H9 (cell line): ENCODE data around the gene RWDD4. TPM values are rescaled to one million over a fixed set of nuclear protein-coding genes. Genes with fewer than 3 reads are reported as not detected.

Experiments
- DNase-seq: peaks from one replicate; pipeline ENCODE4 v3.0.0-alpha.2; 2017
- H2AFZ ChIP-seq: one replicate; pipeline ENCODE4 v1.6.1; 2013; ENCODE audit warnings: mild to moderate bottlenecking, low read length, control low read depth, moderate library complexity
- H2AK5ac ChIP-seq: 2 replicates; pipeline ENCODE4 v1.6.1; 2013; ENCODE audit warnings: low read length, control low read depth, mixed read lengths; ENCODE audit not compliant: insufficient read length
- H2BK120ac ChIP-seq: one replicate; pipeline ENCODE4 v1.6.1; 2013; ENCODE audit warnings: low read depth, mild to moderate bottlenecking, low read length, control low read depth, inconsistent platforms; ENCODE audit not compliant: poor library complexity, severe bottlenecking
- H2BK12ac ChIP-seq: 2 replicates; pipeline ENCODE4 v1.6.1; 2013; ENCODE audit warnings: low read length, control low read depth, mixed read lengths, low read depth; ENCODE audit not compliant: insufficient read length
- H2BK15ac ChIP-seq: 2 replicates; pipeline ENCODE4 v1.6.1; 2013; ENCODE audit warnings: low read depth, low read length, control low read depth
- H2BK20ac ChIP-seq: one replicate; pipeline ENCODE4 v1.6.1; 2013; ENCODE audit warnings: low read depth, mild to moderate bottlenecking, low read length, control low read depth, inconsistent platforms; ENCODE audit not compliant: poor library complexity, severe bottlenecking
- H2BK5ac ChIP-seq: 2 replicates; pipeline ENCODE4 v1.6.1; 2013; ENCODE audit warnings: low read length, control low read depth, mixed read lengths; ENCODE audit not compliant: insufficient read length
- H3K14ac ChIP-seq: 2 replicates; pipeline ENCODE4 v1.6.1; 2013; ENCODE audit warnings: low read length, control low read depth; ENCODE audit not compliant: insufficient read depth
- H3K18ac ChIP-seq: 2 replicates; pipeline ENCODE4 v1.6.1; 2013; ENCODE audit warnings: low read depth, mild to moderate bottlenecking, mixed read lengths, low read length, control low read depth; ENCODE audit not compliant: insufficient read length
- H3K23ac ChIP-seq: 2 replicates; pipeline ENCODE4 v1.6.1; 2013; ENCODE audit warnings: low read length, control low read depth, mixed read lengths, low read depth; ENCODE audit not compliant: insufficient read length
- H3K23me2 ChIP-seq: 2 replicates; pipeline ENCODE4 v1.6.1; 2013; ENCODE audit warnings: low read depth, mild to moderate bottlenecking, mixed read lengths, low read length, control low read depth; ENCODE audit not compliant: insufficient read length, poor library complexity, severe bottlenecking
- H3K27ac ChIP-seq: 2 replicates; pipeline ENCODE4 v1.5.1; 2013; ENCODE audit warnings: low read length, control low read depth, mixed read lengths, low read depth; ENCODE audit not compliant: insufficient read length
- H3K27me3 ChIP-seq: 2 replicates; pipeline ENCODE4 v1.6.1; 2013; ENCODE audit warnings: low read length, control low read depth, inconsistent platforms; ENCODE audit not compliant: insufficient read depth
- H3K4ac ChIP-seq: 2 replicates; pipeline ENCODE4 v1.6.1; 2013; ENCODE audit warnings: low read depth, mild to moderate bottlenecking, control low read depth, inconsistent platforms, low read length, moderate library complexity
- H3K4me1 ChIP-seq: 2 replicates; pipeline ENCODE4 v1.6.1; 2013; ENCODE audit warnings: low read length, control low read depth, inconsistent platforms; ENCODE audit not compliant: insufficient read depth
- H3K4me2 ChIP-seq: 2 replicates; pipeline ENCODE4 v1.6.1; 2013; ENCODE audit warnings: low read length, control low read depth, mixed read lengths; ENCODE audit not compliant: insufficient read length, insufficient read depth
- H3K56ac ChIP-seq: 2 replicates; pipeline ENCODE4 v1.6.1; 2013; ENCODE audit warnings: low read depth, mild to moderate bottlenecking, mixed read lengths, low read length, control low read depth; ENCODE audit not compliant: insufficient read length
- H3K79me1 ChIP-seq: 2 replicates; pipeline ENCODE4 v1.6.1; 2013; ENCODE audit warnings: low read depth, mild to moderate bottlenecking, moderate library complexity, low read length, control low read depth, inconsistent platforms; ENCODE audit not compliant: insufficient read depth, poor library complexity, severe bottlenecking
- H3K79me2 ChIP-seq: 2 replicates; pipeline ENCODE4 v1.6.1; 2013; ENCODE audit warnings: low read length, control low read depth, inconsistent platforms; ENCODE audit not compliant: insufficient read depth
- H3K9ac ChIP-seq: 2 replicates; pipeline ENCODE4 v1.6.1; 2013; ENCODE audit warnings: low read length, control low read depth, mixed read lengths; ENCODE audit not compliant: insufficient read length; ENCODE audit errors: extremely low read depth
- H3K9me3 ChIP-seq: one replicate; pipeline ENCODE4 v1.6.1; 2013; ENCODE audit warnings: low read depth, low read length, inconsistent platforms; ENCODE audit not compliant: control insufficient read depth
- H3T11ph ChIP-seq: one replicate; pipeline ENCODE4 v1.6.1; 2013; ENCODE audit warnings: mild to moderate bottlenecking, low read length, control low read depth, inconsistent platforms
- H4K20me1 ChIP-seq: one replicate; pipeline ENCODE4 v1.6.1; 2013; ENCODE audit not compliant: control insufficient read depth, insufficient read length, insufficient read depth
- H4K5ac ChIP-seq: 2 replicates; pipeline ENCODE4 v1.6.1; 2013; ENCODE audit warnings: low read depth, mild to moderate bottlenecking, mixed read lengths, low read length, control low read depth; ENCODE audit not compliant: insufficient read length
- H4K8ac ChIP-seq: replicated peaks from 2 replicates; pipeline ENCODE4 v1.6.1; 2013; ENCODE audit warnings: low read length, control low read depth, mixed read lengths, low read depth; ENCODE audit not compliant: insufficient read length
- H4K91ac ChIP-seq: 2 replicates; pipeline ENCODE4 v1.6.1; 2013; ENCODE audit warnings: low read depth, mild to moderate bottlenecking, moderate library complexity, mixed read lengths, low read length, control low read depth; ENCODE audit not compliant: insufficient read length
- H3K27ac Mint-ChIP-seq, 3 experiments: 2 replicates in 2 of 3; 3 replicates in 1 of 3; pipeline ENCODE4 v1.8.0; 2020 to 2021; ENCODE audit warnings: mixed read lengths in 3 of 3, mild to moderate bottlenecking in 1 of 3, moderate library complexity in 1 of 3
- H3K27me3 Mint-ChIP-seq: 2 replicates; pipeline ENCODE4 v1.8.0; 2021; ENCODE audit warnings: low read depth, mild to moderate bottlenecking, moderate library complexity, mixed read lengths
- H3K36me3 Mint-ChIP-seq, 3 experiments: 2 replicates in 2 of 3; 3 replicates in 1 of 3; pipeline ENCODE4 v1.8.0; 2020 to 2021; ENCODE audit warnings: low read depth in 3 of 3, mixed read lengths in 3 of 3; ENCODE audit not compliant: insufficient read depth in 1 of 3
- H3K4me1 Mint-ChIP-seq, 2 experiments: 2 replicates each; pipeline ENCODE4 v1.8.0; 2020; ENCODE audit warnings: mixed read lengths in 2 of 2
- H3K4me3 Mint-ChIP-seq, 2 experiments: 2 replicates in 1 of 2; 3 replicates in 1 of 2; pipeline ENCODE4 v1.8.0; 2020 to 2021; ENCODE audit warnings: mild to moderate bottlenecking in 2 of 2, mixed read lengths in 2 of 2, moderate library complexity in 1 of 2
- H3K9me3 Mint-ChIP-seq, 2 experiments: 2 replicates in 1 of 2; 3 replicates in 1 of 2; pipeline ENCODE4 v1.8.0; 2020; ENCODE audit warnings: mild to moderate bottlenecking in 2 of 2, mixed read lengths in 2 of 2, moderate library complexity in 1 of 2
- CTCF ChIP-seq: fragments of 200-600 bp; sonication (generic); conservative IDR thresholded peaks from 3 replicates; pipeline ENCODE4 v1.8.0; 2021; ENCODE audit warnings: antibody characterized with exemption, mild to moderate bottlenecking
- WGBS: extraction: QIAGEN DNeasy Blood & Tissue Kit; methylation state at CpG from one replicate; pipeline ENCODE4 v1.1.7; 2013; ENCODE audit warnings: missing lambda C conversion rate, low lambda C conversion rate, mixed read lengths; ENCODE audit not compliant: insufficient read length; ENCODE audit errors: extremely low coverage; 5-methylcytosine and 5-hydroxymethylcytosine counted together
- total RNA-seq: library from RNA; stranded (reverse); gene quantifications from 2 replicates; pipeline ENCODE4 v1.2.1, GENCODE V29; 2021

Gene RWDD4
- total RNA-seq, 1 experiment from 2014 or later = 17.8 TPM

- Histone ChIP-seq H2AK5ac (no peak overlapping the region), H4K5ac (no peak overlapping the region), H2BK5ac (no peak overlapping the region), H3K27ac (no peak overlapping the region), H3K23me2 (no peaks in the 10 kb centered on the region), H3T11ph (no peak overlapping the region), H3K18ac (no peak overlapping the region), H3K4me1 (no peaks in the 10 kb centered on the region; the same call in 1 of the 2 replicates), H4K8ac (no peak overlapping the region), H3K56ac (no peak overlapping the region), H3K14ac (no peak overlapping the region), H3K9ac (peak overlapping the region; percentile 26), H4K91ac (no peak overlapping the region), H2AFZ (no peak overlapping the region), H3K79me1 (no peaks in the 10 kb centered on the region), H3K4me2 (no peak overlapping the region), H3K4ac (no peak overlapping the region), H2BK12ac (no peak overlapping the region), H3K79me2 (no peaks in the 10 kb centered on the region), H3K27me3 (no peaks in the 10 kb centered on the region), H2BK120ac (no peak overlapping the region), H2BK15ac (no peak overlapping the region), H2BK20ac (no peak overlapping the region), H3K23ac (no peak overlapping the region), H4K20me1 (no peaks in the 10 kb centered on the region), H3K9me3 (no peaks in the 10 kb centered on the region)
- no peak for DNase-seq
- Mint-ChIP-seq H3K4me3 (no peak overlapping the region), H3K36me3 (no peaks in the 10 kb centered on the region), H3K27me3 (no peaks in the 10 kb centered on the region; the same call in 1 of the 2 replicates), H3K9me3 (no peaks in the 10 kb centered on the region), H3K4me1 (peaks cover 31 to 34% of the 10 kb centered on the region in 2 experiments), H3K27ac (no peak overlapping the region; a peak in 1 of 7 replicates)
- TF ChIP-seq CTCF = no peak
- no CpG with 5 or more reads among the region's 11 CpGs for WGBS
Observed at GRCh38 chr4:183633476-183634400, 25.2 kb downstream of the RWDD4 start.
